Esophagus muscularis mucosa (tissue), 3 donors: Measurements from ENCODE around the gene DOCK10.

Source experiments
- CTCF ChIP-seq, 3 experiments: fragments of 200-600 bp in 2 of 3; fragments of 450-650 bp in 1 of 3; sonication (generic) in 2 of 3; IDR thresholded peaks; one replicate each; pipeline ENCODE4 v1.5.1; 2017 to 2019; ENCODE audit warnings: antibody characterized with exemption in 3 of 3, mild to moderate bottlenecking in 2 of 3, moderate library complexity in 1 of 3
- POLR2AphosphoS5 ChIP-seq, 2 donors: sonication (generic); formaldehyde crosslinking; IDR thresholded peaks; one replicate each; pipeline ENCODE4 v1.6.1; 2017; ENCODE audit warnings: antibody characterized with exemption in 2 of 2

GRCh38 chr2:224870341-224870740 lies 171.9 kb downstream of the DOCK10 start:
- no peak for TF ChIP-seq CTCF (IDR thresholded peaks at IDR 0.05)
- no peak for TF ChIP-seq POLR2AphosphoS5 (IDR thresholded peaks at IDR 0.05)
